Activated T-helper 1 cell treated with anti-CD3 and anti-CD28 coated beads, Interleukin-12 subunit alpha, Interleukin-12 subunit beta, Interleukin-2, Interleukin-4 antibody, amounts not matched to agents 30 ng/mL and 10 ng/mL and 1 ng/mL, durations not matched to agents 14 hours and 24 hours and 36 hours (primary cell): ENCODE data around the gene TMEM63A. TPM values are rescaled to one million over a fixed set of nuclear protein-coding genes. Genes with fewer than 3 reads are reported as not detected.

Experiments
- DNase-seq: peaks from one replicate; pipeline ENCODE4 v3.0.0; 2021; ENCODE audit warnings: low spot score
- H3K27ac Mint-ChIP-seq: one replicate; pipeline ENCODE4 v1.8.0; 2021; ENCODE audit warnings: mild to moderate bottlenecking, mixed read lengths
- H3K27me3 Mint-ChIP-seq: one replicate; pipeline ENCODE4 v1.8.0; 2022; ENCODE audit warnings: mild to moderate bottlenecking, moderate library complexity, mixed read lengths; ENCODE audit not compliant: insufficient read depth
- H3K36me3 Mint-ChIP-seq: one replicate; pipeline ENCODE4 v1.8.0; 2021; ENCODE audit warnings: low read depth, mixed read lengths
- H3K4me1 Mint-ChIP-seq: one replicate; pipeline ENCODE4 v1.8.0; 2021; ENCODE audit warnings: low read depth, mixed read lengths
- H3K4me3 Mint-ChIP-seq: one replicate; pipeline ENCODE4 v1.8.0; 2021; ENCODE audit warnings: mild to moderate bottlenecking, moderate library complexity, mixed read lengths
- H3K9me3 Mint-ChIP-seq: one replicate; pipeline ENCODE4 v1.8.0; 2021; ENCODE audit warnings: mixed read lengths
- intact Hi-C: fragments of 100-400 bp; cut with micrococcal nuclease; formaldehyde crosslinking; loops from one replicate; pipeline ENCODE4 v1.15.1; 2024
- total RNA-seq: library from RNA; stranded (reverse); gene quantifications from 2 replicates; pipeline ENCODE4 v1.2.3, GENCODE V29; 2022

The TMEM63A gene
- total RNA-seq, 1 donor from 2014 or later: 23.4 TPM

DNA sequence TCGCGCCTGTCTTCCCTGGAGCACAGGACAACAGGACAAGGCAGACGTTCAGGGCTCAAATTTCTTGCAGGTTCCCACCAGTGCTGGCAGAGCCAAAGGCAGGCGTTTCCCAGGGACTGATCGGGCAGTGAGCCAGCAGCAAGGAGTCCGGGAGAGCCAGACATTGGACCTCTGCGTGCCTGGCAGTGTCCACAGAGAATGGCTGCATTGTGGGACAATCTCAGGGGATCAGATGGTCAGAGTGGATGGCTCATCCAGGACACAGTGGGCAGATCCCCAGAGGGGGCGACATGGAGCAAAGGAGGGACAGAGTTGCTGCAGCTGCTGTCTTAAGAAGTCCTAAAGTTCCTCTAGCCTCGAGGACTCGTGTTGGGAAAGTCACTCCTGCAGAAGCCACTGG, 4.6 kb downstream of the TMEM63A start:
- intact Hi-C loops: loop anchor here (5.0 kb wide), 1 partner anchor 1375 kb away; no protein-coding TSS in a partner anchor
- Mint-ChIP-seq H3K27ac (no peak overlapping the region), H3K9me3 (no peaks in the 10 kb centered on the region), H3K36me3 (peaks cover 27% of the 10 kb centered on the region), H3K27me3 (no peaks in the 10 kb centered on the region), H3K4me3 (peak overlapping the region; percentile 55), H3K4me1 (peaks cover 45% of the 10 kb centered on the region)
- DNase-seq: no peak

DNA sequence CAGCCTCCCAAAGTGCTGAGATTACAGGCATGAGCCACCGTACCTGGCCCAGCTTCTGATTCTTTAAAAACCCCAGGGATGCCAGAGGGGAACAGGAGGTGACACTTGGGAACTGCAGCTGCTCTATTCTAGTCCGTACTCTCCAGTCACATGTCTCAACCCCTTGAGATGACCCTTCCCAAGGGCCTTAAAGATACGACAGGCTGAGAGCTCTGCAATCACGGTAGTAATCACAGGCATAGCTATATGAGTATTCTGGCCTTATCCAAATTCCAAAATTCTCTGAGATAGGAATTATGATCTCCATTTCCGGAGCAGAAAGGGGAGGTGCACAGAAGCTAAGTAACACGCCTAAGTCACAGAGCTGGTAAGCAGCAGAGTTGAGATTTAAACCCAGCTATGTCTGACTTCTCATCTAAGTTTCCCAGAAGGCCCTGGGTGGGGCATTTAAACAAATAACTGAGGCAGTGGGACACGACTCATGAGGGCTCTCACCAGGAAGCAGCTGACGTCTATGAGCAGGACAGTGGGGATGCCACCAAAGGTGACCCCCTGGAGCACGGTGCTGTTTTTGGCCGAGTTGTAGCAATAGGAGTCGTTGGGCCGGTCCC, 5.2 kb downstream of the TMEM63A start:
- Mint-ChIP-seq H3K4me1 (peaks cover 45% of the 10 kb centered on the region), H3K4me3 (no peak overlapping the region), H3K36me3 (peaks cover 27% of the 10 kb centered on the region), H3K9me3 (no peaks in the 10 kb centered on the region), H3K27me3 (no peaks in the 10 kb centered on the region), H3K27ac (no peak overlapping the region)
- no peak for DNase-seq
- intact Hi-C loops: loop anchor here (5.0 kb wide), 1 partner anchor 1375 kb away; no protein-coding TSS in a partner anchor

GRCh38 chr1:225875044-225875815, 7.0 kb downstream of the TMEM63A start:
- no peaks in the 10 kb centered on the region for H3K27me3 Mint-ChIP-seq
- DNase-seq: no peak
- H3K27ac Mint-ChIP-seq: no peak overlapping the region
- H3K9me3 Mint-ChIP-seq: no peaks in the 10 kb centered on the region
- H3K4me3 Mint-ChIP-seq: no peak overlapping the region
- intact Hi-C loops: loop anchor here (5.0 kb wide), 1 partner anchor 1373 kb away; no protein-coding TSS in a partner anchor
- H3K36me3 Mint-ChIP-seq: peaks cover 43% of the 10 kb centered on the region
- peaks cover 33% of the 10 kb centered on the region for H3K4me1 Mint-ChIP-seq

GRCh38 chr1:225874431-225874830, 7.7 kb downstream of the TMEM63A start:
- Mint-ChIP-seq H3K9me3 (no peaks in the 10 kb centered on the region), H3K36me3 (peaks cover 45% of the 10 kb centered on the region), H3K4me3 (no peak overlapping the region), H3K27me3 (no peaks in the 10 kb centered on the region), H3K27ac (no peak overlapping the region), H3K4me1 (peaks cover 25% of the 10 kb centered on the region)
- intact Hi-C loops: no loop called here
- DNase-seq: no peak

DNA sequence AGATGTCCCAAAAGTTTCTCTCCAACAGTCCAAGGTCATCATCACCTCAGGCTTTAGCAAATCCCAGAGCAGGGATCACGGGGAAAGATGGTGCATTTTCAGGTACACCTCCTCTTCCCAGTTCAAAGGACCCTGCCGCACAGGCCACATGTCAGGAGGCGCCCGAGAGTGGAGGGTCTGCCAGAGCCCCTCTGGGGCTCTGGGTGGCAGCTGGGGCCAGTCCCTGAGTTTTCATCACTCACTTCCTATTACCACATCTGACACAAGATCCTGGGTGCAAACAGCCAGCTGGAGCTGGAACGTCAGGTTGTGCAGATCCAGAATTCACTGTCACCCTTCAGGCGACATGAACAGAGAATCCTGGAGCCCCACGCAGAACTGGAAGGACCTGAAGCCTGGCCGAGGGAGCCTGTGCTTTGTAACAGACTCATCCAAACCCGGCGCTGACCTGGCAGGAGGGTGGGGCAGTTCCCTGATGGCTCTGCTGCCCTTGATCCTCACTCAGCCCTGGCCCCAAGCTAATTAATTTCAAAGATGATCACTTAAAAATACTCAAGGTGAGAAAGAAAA, 8.8 kb downstream of the TMEM63A start:
- no peaks in the 10 kb centered on the region for H3K27me3 Mint-ChIP-seq
- no peak for DNase-seq
- no peaks in the 10 kb centered on the region for H3K9me3 Mint-ChIP-seq
- H3K4me3 Mint-ChIP-seq: no peak overlapping the region
- intact Hi-C loops: no loop called here
- H3K36me3 Mint-ChIP-seq: peaks cover 47% of the 10 kb centered on the region
- H3K4me1 Mint-ChIP-seq: peaks cover 16% of the 10 kb centered on the region
- H3K27ac Mint-ChIP-seq: no peak overlapping the region

- Mint-ChIP-seq H3K4me3 (no peak overlapping the region), H3K4me1 (peaks cover 4% of the 10 kb centered on the region), H3K9me3 (no peaks in the 10 kb centered on the region), H3K36me3 (peaks cover 46% of the 10 kb centered on the region), H3K27ac (no peak overlapping the region), H3K27me3 (no peaks in the 10 kb centered on the region)
- intact Hi-C loops: no loop called here
- no peak for DNase-seq
Measured at GRCh38 chr1:225872075-225872430, 10.1 kb downstream of the TMEM63A start.

GRCh38 chr1:225871359-225872074, 10.7 kb downstream of the TMEM63A start:
- no peaks in the 10 kb centered on the region for H3K27me3 Mint-ChIP-seq
- peaks cover 45% of the 10 kb centered on the region for H3K36me3 Mint-ChIP-seq
- H3K4me3 Mint-ChIP-seq: no peak overlapping the region
- DNase-seq: no peak
- no peak overlapping the region for H3K27ac Mint-ChIP-seq
- intact Hi-C loops: no loop called here
- no peaks in the 10 kb centered on the region for H3K9me3 Mint-ChIP-seq
- H3K4me1 Mint-ChIP-seq: peaks cover 7% of the 10 kb centered on the region

DNA sequence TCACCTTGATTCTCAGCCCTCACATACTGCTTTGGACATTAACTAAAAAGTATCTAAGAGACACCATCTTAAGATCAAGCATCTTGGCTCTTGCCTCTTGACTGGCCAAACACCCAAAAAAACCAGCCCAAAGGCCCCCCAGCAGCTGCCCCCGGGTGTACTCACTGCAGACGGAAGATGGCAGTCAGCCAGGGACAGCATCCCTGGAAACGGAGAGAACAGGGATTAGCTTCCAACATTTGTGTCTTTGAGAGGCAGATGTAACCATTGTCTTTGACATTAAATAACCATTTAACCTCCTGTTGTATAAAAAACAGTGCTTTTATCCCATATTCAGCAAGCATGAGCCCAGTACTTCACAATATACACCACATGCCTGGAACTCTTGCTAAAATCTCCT, 11.3 kb downstream of the TMEM63A start:
- peaks cover 44% of the 10 kb centered on the region for H3K36me3 Mint-ChIP-seq
- intact Hi-C loops: no loop called here
- no peak overlapping the region for H3K27ac Mint-ChIP-seq
- H3K4me1 Mint-ChIP-seq: peaks cover 13% of the 10 kb centered on the region
- H3K4me3 Mint-ChIP-seq: no peak overlapping the region
- H3K9me3 Mint-ChIP-seq: no peaks in the 10 kb centered on the region
- no peaks in the 10 kb centered on the region for H3K27me3 Mint-ChIP-seq
- no peak for DNase-seq

DNA sequence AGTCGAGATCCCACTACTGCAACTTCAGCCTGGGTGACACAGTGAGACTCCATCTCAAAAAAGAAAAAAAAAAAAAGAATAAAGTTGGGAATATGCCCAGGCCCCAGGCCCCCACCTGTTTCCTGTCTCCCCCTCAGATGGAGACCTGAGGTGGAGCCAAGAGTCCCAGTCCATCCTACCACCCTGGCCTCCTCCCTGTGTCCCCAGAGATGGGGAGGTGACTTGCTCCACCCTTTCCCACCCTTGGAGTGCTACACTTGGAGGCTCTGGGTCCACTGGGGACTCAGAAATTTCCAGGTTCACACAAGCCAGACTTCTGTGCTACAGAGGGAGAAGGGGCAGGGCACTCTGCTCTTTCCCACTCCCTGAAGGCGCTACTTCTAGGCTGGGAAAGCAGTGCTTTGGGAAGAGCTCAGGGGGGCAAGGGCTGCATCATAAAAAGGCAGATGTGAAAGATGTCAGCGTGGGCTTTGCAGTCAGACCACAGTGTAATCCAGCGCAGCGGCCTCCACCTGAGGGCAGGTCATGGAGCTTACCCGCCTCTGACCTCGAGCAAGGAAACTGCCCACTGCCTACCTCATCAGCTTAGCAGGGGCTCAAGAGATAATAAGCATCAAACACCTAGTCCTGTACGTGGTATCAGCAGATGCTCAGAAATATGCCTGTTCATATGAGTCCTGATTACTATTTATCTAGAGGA, 13.4 kb downstream of the TMEM63A start:
- H3K4me1 Mint-ChIP-seq: peaks cover 23% of the 10 kb centered on the region
- intact Hi-C loops: no loop called here
- no peaks in the 10 kb centered on the region for H3K27me3 Mint-ChIP-seq
- no peak overlapping the region for H3K27ac Mint-ChIP-seq
- no peaks in the 10 kb centered on the region for H3K9me3 Mint-ChIP-seq
- H3K4me3 Mint-ChIP-seq: no peak overlapping the region
- peaks cover 49% of the 10 kb centered on the region for H3K36me3 Mint-ChIP-seq
- DNase-seq: no peak

GRCh38 chr1:225866981-225867380, 15.2 kb downstream of the TMEM63A start:
- intact Hi-C loops: loop anchor here (1.0 kb wide), 2 partner anchors 14 to 30 kb away; no protein-coding TSS in a partner anchor
- peak overlapping the region; percentile 67 for H3K27ac Mint-ChIP-seq

DNA sequence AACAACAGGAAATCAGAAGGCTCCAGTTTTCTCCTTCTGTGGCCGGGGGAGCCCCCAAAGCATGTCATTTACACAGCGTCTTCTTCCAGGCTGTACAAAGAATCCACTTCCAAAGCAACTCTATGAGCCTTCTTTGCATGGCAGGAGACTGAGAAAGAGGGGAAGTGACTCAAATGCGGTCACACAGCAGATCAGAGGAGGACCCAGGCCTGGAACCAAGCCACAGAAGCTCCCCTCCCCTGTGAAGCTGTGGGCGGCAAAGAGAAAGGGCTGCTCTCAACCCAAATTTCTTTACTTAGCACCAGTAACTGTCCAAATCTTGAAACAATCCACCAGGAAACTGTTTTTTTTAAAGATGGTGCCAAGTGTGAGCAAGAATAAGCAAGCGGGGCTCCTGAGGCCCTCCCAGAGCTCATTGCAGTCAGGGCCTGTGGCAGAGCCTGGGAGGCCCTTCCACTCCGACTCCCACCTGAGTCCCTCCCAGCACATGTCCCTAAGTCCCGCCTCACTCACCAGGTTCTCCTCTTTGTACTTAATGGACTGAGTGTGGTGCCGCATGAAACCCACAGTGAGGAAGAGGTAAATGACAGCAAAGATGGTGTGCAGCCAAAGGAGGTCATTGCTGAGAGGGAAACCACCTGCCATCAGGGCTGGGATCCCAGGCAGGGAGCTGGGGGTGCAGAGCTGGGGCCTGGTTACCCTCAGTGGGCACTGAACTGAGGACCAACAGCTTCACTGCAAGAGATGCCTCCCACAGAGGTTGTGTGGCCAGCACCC, 15.9 kb downstream of the TMEM63A start:
- intact Hi-C loops: loop anchor here (1.0 kb wide), 2 partner anchors 15 to 31 kb away; no protein-coding TSS in a partner anchor
- Mint-ChIP-seq H3K4me1 (peaks cover 23% of the 10 kb centered on the region), H3K4me3 (peak overlapping the region; percentile 51), H3K9me3 (no peaks in the 10 kb centered on the region), H3K36me3 (peaks cover 54% of the 10 kb centered on the region), H3K27ac (peak overlapping the region; percentile 61), H3K27me3 (no peaks in the 10 kb centered on the region)
- DNase-seq: peak; percentile 55

More at GRCh38 chr1:225866981-225867380, 15.2 kb downstream of the TMEM63A start:
- H3K27me3 Mint-ChIP-seq: no peaks in the 10 kb centered on the region
- H3K4me3 Mint-ChIP-seq: peak overlapping the region; percentile 22
- peaks cover 54% of the 10 kb centered on the region for H3K36me3 Mint-ChIP-seq
- no peak for DNase-seq
- H3K4me1 Mint-ChIP-seq: peaks cover 23% of the 10 kb centered on the region
- H3K9me3 Mint-ChIP-seq: no peaks in the 10 kb centered on the region

DNA sequence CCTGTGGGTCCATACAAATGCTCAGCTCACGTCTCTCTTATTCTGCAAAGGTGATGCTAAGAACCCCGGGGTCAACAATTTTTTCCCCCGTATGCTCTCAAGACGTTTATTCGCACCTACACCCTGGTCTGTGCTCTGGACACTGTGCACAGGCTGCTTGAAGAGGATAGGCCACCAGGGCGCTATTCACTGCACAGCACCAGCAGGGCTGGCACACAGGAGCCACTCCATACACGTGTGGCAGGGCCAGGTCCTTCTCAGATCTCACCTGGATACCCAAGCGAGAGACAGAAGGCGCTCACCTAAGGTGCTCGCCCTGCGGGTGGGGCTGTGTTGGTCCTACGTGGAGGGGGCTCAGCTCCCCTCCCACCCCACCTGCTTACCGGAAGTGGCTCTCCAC, 16.7 kb downstream of the TMEM63A start:
- intact Hi-C loops: no loop called here
- no peak for DNase-seq
- Mint-ChIP-seq H3K9me3 (no peaks in the 10 kb centered on the region), H3K36me3 (peaks cover 49% of the 10 kb centered on the region), H3K27ac (no peak overlapping the region), H3K4me1 (peaks cover 23% of the 10 kb centered on the region), H3K4me3 (no peak overlapping the region), H3K27me3 (no peaks in the 10 kb centered on the region)
